SK-N-SH (cell line): ENCODE results near the gene MVD. TPM values are rescaled to one million over a fixed set of nuclear protein-coding genes. Genes with fewer than 3 reads are reported as not detected.

Source experiments
- CTCF ChIA-PET: fragments of 300-600, 350-600 bp; formaldehyde crosslinking; extraction: SDS; loops from one replicate; lab custom pipeline; 2021; lab: Yijun Ruan, JAX
- POLR2A ChIA-PET: fragments of 350-600 bp; sonication (Branson Sonifier 250); formaldehyde crosslinking; extraction: SDS; loops from one replicate; lab custom pipeline; 2020; ENCODE audit warnings: antibody characterized with exemption, inconsistent platforms; lab: Yijun Ruan, JAX
- DNase-seq: peaks from one replicate; pipeline ENCODE4 v3.0.0; 2012
- H2AFZ ChIP-seq: fragments of 200-600 bp; sonication (generic); 2 replicates; pipeline ENCODE4 v1.8.1; 2016; ENCODE audit warnings: antibody characterized with exemption, mild to moderate bottlenecking, low read depth
- H3F3A ChIP-seq: fragments of 200-600 bp; sonication (generic); replicated peaks from 2 replicates; pipeline ENCODE3; 2016; ENCODE audit warnings: antibody characterized with exemption, mild to moderate bottlenecking; ENCODE audit not compliant: insufficient read depth
- H3K27ac ChIP-seq, 2 experiments: fragments of 200-500 bp in 1 of 2; fragments of 200-600 bp in 1 of 2; sonication (Bioruptor generic) in 1 of 2; sonication (generic), shearing (Covaris generic) in 1 of 2; 2 replicates each; pipeline versions ENCODE4 v1.5.1 to v1.6.1; 2014 to 2016; ENCODE audit warnings: low read depth in 2 of 2, inconsistent platforms in 1 of 2, low read length in 1 of 2, mild to moderate bottlenecking in 1 of 2, mixed read lengths in 1 of 2
- H3K27me3 ChIP-seq: fragments of 200-600 bp; sonication (generic), shearing (Covaris generic); 2 replicates; pipeline ENCODE4 v1.6.1; 2016; ENCODE audit warnings: mixed run types; ENCODE audit not compliant: insufficient read depth
- H3K36me3 ChIP-seq, 2 experiments: fragments of 200-500 bp in 1 of 2; fragments of 200-600 bp in 1 of 2; sonication (Bioruptor generic) in 1 of 2; sonication (generic) in 1 of 2; replicated peaks in 1 of 2; 2 replicates each; pipeline versions ENCODE3 to v1.5.1; 2014 to 2016; ENCODE audit warnings: low read length in 1 of 2, mild to moderate bottlenecking in 1 of 2; ENCODE audit not compliant: insufficient read depth in 2 of 2, control insufficient read depth in 1 of 2
- H3K4me1 ChIP-seq, 2 experiments: fragments of 200-500 bp in 1 of 2; fragments of 200-600 bp in 1 of 2; sonication (Bioruptor generic) in 1 of 2; sonication (generic), shearing (Covaris generic) in 1 of 2; 2 replicates each; pipeline versions ENCODE4 v1.5.1 to v1.6.1; 2014 to 2016; ENCODE audit warnings: low read depth in 1 of 2, low read length in 1 of 2, mixed run types in 1 of 2; ENCODE audit not compliant: insufficient read depth in 2 of 2, control insufficient read depth in 1 of 2
- H3K4me2 ChIP-seq: fragments of 200-600 bp; sonication (generic), shearing (Covaris generic); 2 replicates; pipeline ENCODE4 v1.6.1; 2017; ENCODE audit warnings: mixed run types
- H3K4me3 ChIP-seq, 2 experiments: fragments of 200-500 bp in 1 of 2; fragments of 200-600 bp in 1 of 2; sonication (Bioruptor generic) in 1 of 2; sonication (generic), shearing (Covaris generic) in 1 of 2; 2 replicates each; pipeline versions ENCODE4 v1.5.1 to v1.8.1; 2014 to 2016; ENCODE audit warnings: low read depth in 2 of 2, inconsistent platforms in 1 of 2, low read length in 1 of 2, mild to moderate bottlenecking in 1 of 2, mixed read lengths in 1 of 2, moderate library complexity in 1 of 2
- H3K79me2 ChIP-seq: fragments of 200-600 bp; sonication (generic); 2 replicates; pipeline ENCODE4 v1.8.1; 2017; ENCODE audit warnings: mild to moderate bottlenecking; ENCODE audit not compliant: insufficient read depth
- H3K9ac ChIP-seq: fragments of 200-600 bp; sonication (generic); 2 replicates; pipeline ENCODE4 v1.6.1; 2017; ENCODE audit warnings: mixed run types
- H3K9me2 ChIP-seq: fragments of 200-600 bp; sonication (generic); 2 replicates; pipeline ENCODE4 v1.6.1; 2017; ENCODE audit warnings: mixed run types
- H3K9me3 ChIP-seq: fragments of 200-600 bp; sonication (generic); 2 replicates; pipeline ENCODE4 v1.6.1; 2017; ENCODE audit warnings: mixed run types, mild to moderate bottlenecking, moderate library complexity
- H4K20me1 ChIP-seq: fragments of 200-600 bp; sonication (generic); 2 replicates; pipeline ENCODE4 v1.6.1; 2017; ENCODE audit warnings: mild to moderate bottlenecking, mixed run types; ENCODE audit not compliant: insufficient read depth
- CHD2 ChIP-seq: fragments of 150-350 bp; IDR thresholded peaks from 2 replicates; pipeline ENCODE4 v1.6.1; 2018; ENCODE audit warnings: low read length; ENCODE audit not compliant: partially characterized antibody
- CTCF ChIP-seq: fragments of 200-600 bp; sonication (generic); IDR thresholded peaks from 2 replicates; pipeline ENCODE4 v1.6.1; 2017; ENCODE audit warnings: antibody characterized with exemption, mild to moderate bottlenecking, moderate library complexity
- ELF1 ChIP-seq: IDR thresholded peaks from 2 replicates; pipeline ENCODE4 v1.4.0; 2012
- EP300 ChIP-seq, 2 experiments: IDR thresholded peaks; 2 replicates each; pipeline versions ENCODE4 v1.4.0 to v1.6.1; 2012; ENCODE audit warnings: borderline replicate concordance in 1 of 2, low read depth in 1 of 2, low read length in 1 of 2
- EZH2phosphoT487 ChIP-seq: fragments of 200-600 bp; sonication (generic); IDR thresholded peaks from 2 replicates; pipeline ENCODE4 v1.6.1; 2017; ENCODE audit warnings: low read depth, mixed run types, mild to moderate bottlenecking, antibody characterized with exemption, moderate library complexity, borderline replicate concordance
- FOXJ3 ChIP-seq: sonication (generic); formaldehyde crosslinking; IDR thresholded peaks from 2 replicates; pipeline ENCODE4 v1.5.1; 2020; ENCODE audit warnings: mild to moderate bottlenecking, missing genetic modification reagents
- NFIC ChIP-seq: IDR thresholded peaks from 2 replicates; pipeline ENCODE4 v1.4.0; 2012; ENCODE audit warnings: borderline replicate concordance
- POLR2AphosphoS5 ChIP-seq: IDR thresholded peaks from 2 replicates; pipeline ENCODE4 v1.6.1; 2012; ENCODE audit warnings: low read depth, low read length
- RXRA ChIP-seq: IDR thresholded peaks from 2 replicates; pipeline ENCODE4 v1.4.0; 2012; ENCODE audit warnings: low read depth, mild to moderate bottlenecking, borderline replicate concordance
- SMC3 ChIP-seq: IDR thresholded peaks from 2 replicates; pipeline ENCODE4 v1.6.1; 2012; ENCODE audit warnings: low read depth, low read length, improper control_type of control experiment
- USF2 ChIP-seq: fragments of 150-350 bp; IDR thresholded peaks from 2 replicates; pipeline ENCODE4 v1.6.1; 2017; ENCODE audit warnings: antibody characterized with exemption, low read length, low read depth, borderline replicate concordance
- WGBS: methylation state at CpG from one replicate; pipeline ENCODE4 v1.1.6; 2017; ENCODE audit warnings: low lambda C conversion rate; 5-methylcytosine and 5-hydroxymethylcytosine counted together
- polyA plus RNA-seq, 3 experiments: library from polyadenylated mRNA; depleted of rRNA; stranded (reverse); fragments of >200 nt; gene quantifications; 2 replicates each; pipeline ENCODE4 v1.2.3, GENCODE V29; 2012

The MVD gene
- polyA plus RNA-seq, 1 of the 3 experiments (the other 2 are of a cell fraction) = 15.7 TPM

- TF ChIP-seq EP300 (IDR thresholded peaks at IDR 0.05; ENCODE audit: borderline replicate concordance in 1 of 2, low read depth in 1 of 2, low read length in 1 of 2) (no peak), RXRA (no peak), CHD2 (no peak)
- TF ChIP-seq, all 33 proteins: peak for 0
Observed at GRCh38 chr16:88705801-88706228, 42.9 kb upstream of the MVD start (continued).

- Histone ChIP-seq H2AFZ (no peak overlapping the region), H3K9ac (peak overlapping the region; percentile 67), H3K36me3 (peaks cover 0 to under 1% of the 10 kb centered on the region in 2 experiments), H3K9me3 (no peaks in the 10 kb centered on the region), H3K4me3 (peak overlapping the region; percentile 94 to 99), H3K9me2 (no peaks in the 10 kb centered on the region), H3F3A (peaks cover 8% of the 10 kb centered on the region), H4K20me1 (0 out of 2 replicates have a peak, but pooled peaks cover 6% of the 10 kb centered on the region), H3K27ac (no peak overlapping the region), H3K27me3 (no peaks in the 10 kb centered on the region)
- 71% methylated on average over 3 of the region's 9 CpGs for WGBS
- POLR2A ChIA-PET = no interaction called here
- DNase-seq = no peak
- TF ChIP-seq FOXJ3 (CRISPR knock-in tag) = no peak
- TF ChIP-seq SMC3 = no peak
- TF ChIP-seq POLR2AphosphoS5 = no peak
- TF ChIP-seq EZH2phosphoT487 = no peak
- TF ChIP-seq CTCF = no peak
- TF ChIP-seq CHD2 = no peak
- no peak for TF ChIP-seq USF2
- TF ChIP-seq NFIC = no peak
- no peak for TF ChIP-seq ELF1
- TF ChIP-seq, all 33 proteins: peak for 0
- CTCF ChIA-PET = interaction anchor here (1.9 kb wide), 1 partner anchor 32 kb away, joined by 7 read pairs; no protein-coding TSS in a partner anchor
- peak overlapping the region; percentile 97 for H3K4me2 ChIP-seq
- H3K4me1 ChIP-seq = peaks cover 13 to 16% of the 10 kb centered on the region in 2 experiments; a peak in 3 of 4 replicates
- peaks cover 67% of the 10 kb centered on the region for H3K79me2 ChIP-seq
Observed at GRCh38 chr16:88705076-88705684, 42.3 kb upstream of the MVD start.
